GM19397 (cell line): ENCODE data around the gene MRPS15.

Experiments
- ATAC-seq: cut with Tn5 transposase; IDR thresholded peaks from one replicate; pipeline ENCODE4 v1.9.1; 2021; ENCODE audit warnings: mild to moderate bottlenecking, moderate library complexity; ENCODE audit not compliant: unreplicated experiment

MRPS15 gene

GRCh38 chr1:36421649-36422048, 42.5 kb downstream of the MRPS15 start:
- no peak for ATAC-seq

GRCh38 chr1:36420836-36421317, 43.3 kb downstream of the MRPS15 start:
- ATAC-seq: peak; percentile 76

DNA sequence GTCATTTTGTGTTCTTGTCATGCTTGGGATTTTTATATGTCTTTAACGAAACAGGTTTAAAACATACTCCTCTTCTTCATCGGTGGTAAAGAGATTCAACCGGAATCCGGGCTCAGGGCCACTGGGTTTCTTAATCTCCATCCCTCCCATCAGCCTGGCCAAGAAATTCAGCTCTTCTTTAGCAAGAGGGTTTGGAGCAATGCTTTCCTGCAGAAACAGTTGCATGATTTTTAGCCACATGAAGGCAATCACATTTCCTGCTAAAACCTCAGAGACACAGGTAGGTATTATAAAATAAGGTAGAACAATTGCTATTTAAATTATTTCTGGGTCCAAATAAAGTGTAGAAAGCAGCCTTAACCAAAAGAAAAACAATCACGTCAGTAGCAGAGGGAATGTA, 43.8 kb downstream of the MRPS15 start:
- no peak for ATAC-seq

DNA sequence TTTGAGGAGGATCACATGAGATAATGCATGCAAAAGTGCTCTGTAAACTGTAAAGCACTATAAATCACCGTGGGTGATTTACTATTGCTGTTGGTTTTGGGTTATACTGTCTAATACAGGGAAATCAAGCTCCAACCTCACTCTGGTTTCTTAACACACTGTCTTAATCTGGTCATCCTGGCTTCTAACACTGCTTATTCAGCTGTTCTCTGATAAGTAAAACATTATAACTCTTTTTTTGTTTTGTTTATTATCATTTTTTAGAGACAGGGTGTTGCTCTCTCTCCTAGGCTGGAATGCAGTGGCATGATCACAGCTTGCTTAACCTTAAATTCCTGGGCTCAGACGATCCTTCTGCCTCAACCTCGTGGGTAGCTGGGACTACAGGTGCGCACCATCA, 44.6 kb downstream of the MRPS15 start:
- no peak for ATAC-seq

- ATAC-seq: no peak
These were observed 45.0 kb downstream of the MRPS15 start for GRCh38 chr1:36419140-36419539.

- no peak for ATAC-seq
These were observed 46.3 kb downstream of the MRPS15 start for GRCh38 chr1:36417931-36418330.

- no peak for ATAC-seq
These were observed 48.4 kb downstream of the MRPS15 start for GRCh38 chr1:36415661-36416326.

DNA sequence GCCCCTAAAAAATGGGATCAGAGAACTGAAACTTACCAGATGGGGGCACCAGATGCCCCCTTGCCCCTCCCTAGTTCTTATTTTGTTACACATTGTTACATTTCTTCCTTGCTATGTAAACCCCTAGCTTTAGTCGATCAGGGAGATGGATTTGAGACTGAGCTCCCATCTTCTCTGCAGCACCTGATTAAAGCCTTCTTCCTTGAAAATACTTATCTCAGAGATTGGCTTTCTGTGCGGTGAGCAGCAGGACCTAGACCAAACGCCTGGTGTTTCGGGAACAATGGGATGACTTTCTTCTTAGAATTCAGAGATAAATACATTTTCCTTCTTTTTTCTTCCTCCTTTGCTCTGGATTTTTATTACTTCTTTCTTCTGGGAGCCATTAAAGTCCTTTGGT, 49.8 kb downstream of the MRPS15 start:
- ATAC-seq: no peak

DNA sequence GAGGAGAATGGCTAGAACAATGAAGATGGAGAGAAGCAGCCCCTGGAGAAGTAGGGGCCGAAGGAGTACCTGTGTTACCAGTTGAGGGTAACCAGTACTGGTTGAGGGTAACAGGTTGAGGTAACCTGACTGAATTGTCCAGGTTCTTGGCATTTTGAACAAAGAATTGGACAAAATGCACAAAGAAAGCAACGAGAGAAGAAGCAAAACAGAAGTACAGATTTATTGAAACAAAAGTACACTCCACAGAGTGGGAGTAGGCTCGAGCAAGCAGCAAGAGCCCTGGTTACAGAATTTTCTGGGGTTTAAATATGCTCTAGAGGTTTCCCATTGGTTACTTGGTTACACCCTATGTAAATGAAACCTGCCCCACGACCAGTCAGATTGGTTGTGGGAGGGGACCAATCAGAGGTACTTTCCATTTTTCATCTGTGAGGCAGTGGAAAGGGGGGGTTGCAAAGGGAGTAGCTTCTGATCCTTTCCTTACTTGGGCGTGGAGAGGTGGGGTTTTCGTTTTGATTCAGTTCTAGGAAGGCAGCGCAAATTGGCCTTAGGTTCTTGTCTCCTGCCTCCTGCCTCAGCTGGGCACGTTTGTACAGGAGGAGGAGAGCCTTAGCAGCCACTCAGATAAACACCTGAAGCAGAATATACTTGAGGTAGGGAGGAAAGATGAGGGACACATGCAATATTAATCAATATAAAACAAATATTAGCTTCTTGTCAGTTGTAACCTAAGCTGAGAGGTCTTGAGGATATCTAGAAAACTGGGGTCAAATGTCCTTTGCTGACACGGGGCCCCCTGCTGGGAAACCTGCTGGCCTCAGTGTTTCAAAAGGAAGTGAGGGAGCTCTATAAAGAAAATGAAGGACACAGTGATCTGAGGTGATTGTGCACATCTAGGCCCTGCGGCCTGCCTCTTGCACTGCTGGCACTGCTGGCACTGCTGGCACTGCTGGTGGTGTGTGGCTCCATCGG, 52.2 kb downstream of the MRPS15 start:
- no peak for ATAC-seq

GRCh38 chr1:36408479-36408878, 55.7 kb downstream of the MRPS15 start:
- ATAC-seq: no peak

- no peak for ATAC-seq
These were observed 57.7 kb downstream of the MRPS15 start for GRCh38 chr1:36406440-36406839.
